22Rv1 (cell line): ENCODE measurements around the gene EMP2.

Experiments used
- CTCF ChIP-seq: fragments of 450-650 bp; IDR thresholded peaks from 2 replicates; pipeline ENCODE4 v1.5.1; 2017; ENCODE audit warnings: mild to moderate bottlenecking
- ZFX ChIP-seq: fragments of 450-650 bp; IDR thresholded peaks from 2 replicates; pipeline ENCODE4 v1.6.1; 2017; ENCODE audit warnings: antibody characterized with exemption, borderline replicate concordance

- TF ChIP-seq CTCF, result no peak
- TF ChIP-seq ZFX, result no peak
Observed at GRCh38 chr16:10517868-10518267, 62.5 kb downstream of the EMP2 start.
